Daoy (cell line): Measurements from ENCODE around the gene RAET1L. TPM values are rescaled to one million over a fixed set of nuclear protein-coding genes. Genes with fewer than 3 reads are reported as not detected.
"Not testable (repeated sequence)": the region's sequence is repeated elsewhere in the genome, so short reads cannot be mapped to it uniquely, and the experiment has no call there.

Experiments used
- DNase-seq: peaks from one replicate; pipeline ENCODE4 v3.0.0-alpha.2; 2015; ENCODE audit warnings: low read depth
- total RNA-seq: library from RNA; depleted of rRNA; stranded (reverse); fragments of >200 nt; shearing (Covaris generic); gene quantifications from 2 replicates; pipeline ENCODE4 v1.2.3, GENCODE V29; 2014; rRNA removed

The RAET1L gene
- total RNA-seq, 1 experiment from 2014 or later = 1.1 TPM

- DNase-seq = no peak
Observed at GRCh38 chr6:149991838-149992237, 33.5 kb downstream of the RAET1L start.

DNA sequence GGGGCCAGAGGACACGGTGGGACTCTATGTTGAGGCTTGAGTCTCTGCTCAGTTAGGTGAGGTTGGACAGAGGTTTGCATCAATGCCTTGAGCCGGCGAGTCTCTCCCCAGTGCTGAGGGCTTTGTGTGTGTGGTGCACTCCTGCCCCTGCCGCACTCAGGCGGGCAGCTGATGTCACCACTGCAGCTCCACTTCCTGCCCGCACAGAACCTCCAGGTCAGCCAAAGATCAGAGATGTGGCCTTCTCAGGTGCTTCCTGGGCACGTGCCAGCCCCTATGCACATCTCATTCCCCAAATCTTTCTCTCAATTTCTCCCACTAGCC, 33.9 kb downstream of the RAET1L start:
- DNase-seq = peak; percentile 23

GRCh38 chr6:149990661-149991471, 34.5 kb downstream of the RAET1L start:
- DNase-seq = peak; percentile 65

DNA sequence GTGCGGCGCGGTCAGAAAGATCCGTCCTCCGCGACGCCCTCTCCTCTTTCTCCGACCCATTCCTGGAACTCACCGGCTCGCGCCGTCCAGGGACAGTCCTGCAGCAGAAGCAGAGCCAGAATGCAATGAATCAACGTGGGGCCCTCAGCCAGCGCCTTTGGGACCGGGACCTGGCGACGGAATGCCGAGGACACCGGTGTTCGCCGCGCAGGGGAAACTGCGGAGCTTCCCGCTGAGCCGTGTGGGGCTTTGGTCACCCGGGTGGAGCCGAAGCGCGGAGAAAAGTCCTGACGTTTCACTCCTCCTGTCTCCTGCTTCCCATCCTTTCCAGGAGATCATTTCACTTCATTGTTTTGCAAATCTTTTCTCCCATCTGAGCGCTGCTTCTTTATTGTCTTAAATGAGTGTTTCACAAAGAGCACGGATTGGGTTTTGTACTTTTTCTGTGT, 35.1 kb downstream of the RAET1L start:
- no peak for DNase-seq

- no peak for DNase-seq
Observed at GRCh38 chr6:149988550-149989346, 36.6 kb downstream of the RAET1L start.

DNA sequence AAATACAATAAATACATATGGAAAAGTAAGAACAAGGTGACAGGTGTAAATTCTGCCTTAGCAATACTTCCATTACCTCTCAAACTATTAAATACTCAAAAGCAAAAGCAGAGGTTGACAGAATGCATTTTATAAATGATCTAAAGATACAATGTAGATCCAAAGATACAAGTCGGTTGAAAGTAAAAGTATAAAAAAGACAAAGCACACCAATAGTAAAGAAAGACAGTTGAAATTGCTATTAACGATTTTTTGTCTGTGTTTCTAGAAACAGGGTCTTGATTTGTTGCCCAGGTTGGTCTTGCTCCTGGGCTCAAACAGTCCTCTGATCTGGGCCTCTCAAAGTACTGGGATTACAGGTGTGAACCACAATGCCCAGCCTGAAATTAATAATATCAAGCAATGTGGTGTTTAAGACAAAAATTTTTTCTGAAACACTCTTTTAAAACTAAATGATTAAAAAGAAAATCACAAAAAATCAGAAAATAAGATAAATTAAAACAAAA, 37.7 kb downstream of the RAET1L start:
- no peak for DNase-seq

DNA sequence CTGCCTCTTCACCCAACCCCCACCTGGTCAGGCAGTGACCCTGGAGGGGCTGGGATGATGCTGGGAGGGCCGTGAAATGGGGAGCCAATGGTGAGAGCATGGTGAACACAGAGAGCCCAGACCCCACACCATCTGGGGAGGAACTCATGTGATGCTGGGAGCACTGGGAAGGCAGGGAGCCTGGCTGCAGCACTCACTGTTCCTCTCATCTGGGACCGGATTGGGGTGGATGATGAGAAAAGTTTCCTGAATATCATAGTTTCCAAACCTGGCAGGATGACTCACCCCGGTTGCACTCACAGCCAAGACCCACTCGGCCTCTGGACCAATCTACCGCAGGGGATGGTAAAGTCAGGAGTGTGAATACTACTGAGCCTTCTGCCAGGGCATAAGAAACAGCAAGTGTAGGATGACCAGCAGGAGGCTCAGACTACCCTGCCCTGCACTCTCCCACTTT, 39.8 kb downstream of the RAET1L start:
- peak; percentile 70 for DNase-seq

- DNase-seq = no peak
Observed at GRCh38 chr6:149984773-149985172, 40.6 kb downstream of the RAET1L start.

- DNase-seq = no peak
Observed at GRCh38 chr6:149983145-149983544, 42.2 kb downstream of the RAET1L start.

- no peak for DNase-seq
Observed at GRCh38 chr6:149979293-149979692, 46.0 kb downstream of the RAET1L start.

- DNase-seq = no peak
Observed at GRCh38 chr6:149978610-149979009, 46.7 kb downstream of the RAET1L start.

DNA sequence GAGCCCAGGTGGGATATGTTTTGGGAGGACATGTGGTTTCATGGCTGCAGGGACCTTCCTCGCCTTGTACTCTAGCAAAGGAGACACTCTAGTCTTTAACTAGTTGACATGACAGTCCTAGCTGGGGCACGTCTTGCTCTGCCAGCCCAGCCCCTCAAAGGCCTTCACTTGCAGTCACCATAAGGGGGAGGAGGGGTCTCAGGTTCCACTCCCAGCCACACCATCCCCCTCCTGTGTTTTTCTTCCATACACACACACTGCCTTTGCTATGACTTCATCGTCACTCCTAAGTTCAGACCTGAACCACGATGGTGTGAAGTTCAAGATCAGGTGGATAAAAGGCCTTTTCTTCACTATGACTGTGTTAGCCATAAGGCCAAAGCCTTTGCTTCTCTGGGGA, 48.1 kb downstream of the RAET1L start:
- DNase-seq = no peak

- no peak for DNase-seq
Observed at GRCh38 chr6:149975400-149975799, 49.9 kb downstream of the RAET1L start.

DNA sequence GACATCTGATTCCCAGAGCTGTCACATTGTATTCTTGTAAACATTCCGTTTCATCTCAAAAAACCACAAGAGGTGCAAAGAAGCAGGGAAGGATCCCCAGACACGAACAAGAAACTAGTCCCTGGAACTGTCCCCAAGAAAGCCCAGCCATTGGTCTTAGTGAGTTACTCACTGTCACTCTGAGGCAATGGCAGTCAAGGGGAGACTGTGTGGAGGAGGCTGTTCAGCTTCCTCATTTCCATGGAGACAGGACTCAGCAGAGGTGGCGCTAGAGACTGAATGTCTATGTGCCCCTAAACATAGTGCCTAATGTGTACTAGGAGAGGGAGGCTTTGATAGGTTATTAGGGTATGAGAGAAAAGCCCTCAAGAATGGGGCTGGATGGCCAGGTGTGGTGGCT, 50.5 kb downstream of the RAET1L start:
- no peak for DNase-seq

GRCh38 chr6:149974394-149974793, 50.9 kb downstream of the RAET1L start:
- DNase-seq = not testable (repeated sequence)

DNA sequence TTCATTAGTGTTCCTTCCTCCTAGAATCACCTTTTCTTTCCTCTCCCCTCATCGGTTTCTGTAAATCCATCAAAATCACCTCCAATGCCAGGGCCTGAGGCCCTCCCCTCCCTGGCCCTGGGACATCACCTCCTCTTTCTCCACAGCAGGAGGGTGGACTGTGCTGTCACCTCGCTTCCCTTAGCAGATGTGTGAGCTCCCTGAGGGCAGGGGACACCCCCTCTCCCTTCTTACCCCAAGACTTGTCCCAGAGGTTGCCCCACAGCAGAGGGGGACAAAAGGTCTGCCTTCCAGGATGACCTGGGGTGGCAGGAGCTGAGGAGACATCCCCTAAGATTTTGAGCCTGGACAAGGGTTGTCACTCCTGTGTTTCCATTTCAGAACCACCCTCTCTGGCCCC, 55.7 kb downstream of the RAET1L start:
- DNase-seq = no peak

- not testable (repeated sequence) for DNase-seq
Observed at GRCh38 chr6:149968909-149969308, 56.4 kb downstream of the RAET1L start.

Other genes with a start within 250 kb of the RAET1L start
- 60.6 and 73.0 TPM in 2 replicates for gene LRP11, start 161.2 kb downstream of the RAET1L start, total RNA-seq
- 1.4 and 4.1 TPM in 2 replicates for gene RAET1E, start 127.4 kb downstream of the RAET1L start, total RNA-seq
- gene RAET1G, start 102.4 kb downstream of the RAET1L start, total RNA-seq = 0.27 and 0.86 TPM in 2 replicates
- gene ULBP2, start 83.5 kb downstream of the RAET1L start, total RNA-seq = 42.6 and 53.7 TPM in 2 replicates
- 1.2 and 1.6 TPM in 2 replicates for gene ULBP1, start 61.6 kb downstream of the RAET1L start, total RNA-seq
- 27.3 and 36.4 TPM in 2 replicates for gene ULBP3, start 43.6 kb upstream of the RAET1L start, total RNA-seq
- 12.3 and 17.5 TPM in 2 replicates for gene PPP1R14C, start 117.5 kb upstream of the RAET1L start, total RNA-seq